WTC11 (cell line): ENCODE data around the gene CDK9. TPM values are rescaled to one million over a fixed set of nuclear protein-coding genes. Genes with fewer than 3 reads are reported as not detected.

Source experiments
- ATAC-seq: fragments of 200-7000 bp; cut with Tn5 transposase; 2 replicates; pipeline ENCODE4 v1.10.0; 2021; ENCODE audit warnings: mild to moderate bottlenecking, moderate library complexity
- CTCF ChIA-PET: fragments of 300-600 bp; sonication (Branson Sonifier 250); formaldehyde crosslinking; loops from one replicate; lab custom pipeline; 2021; ENCODE audit warnings: antibody characterized with exemption; lab: Charles Lee
- POLR2A ChIA-PET: fragments of 350-600 bp; sonication (Branson Sonifier 250); formaldehyde crosslinking; loops from one replicate; lab custom pipeline; 2021; ENCODE audit warnings: antibody characterized with exemption; lab: Charles Lee
- DNase-seq: peaks from one replicate; pipeline ENCODE4 v3.0.0; 2021; ENCODE audit warnings: low spot score
- H3K27ac Mint-ChIP-seq: 2 replicates; pipeline ENCODE4 v1.8.0; 2021; ENCODE audit warnings: mixed read lengths
- H3K27me3 Mint-ChIP-seq: 2 replicates; pipeline ENCODE4 v1.8.0; 2021; ENCODE audit warnings: low read depth, mild to moderate bottlenecking, moderate library complexity, mixed read lengths
- H3K36me3 Mint-ChIP-seq: 2 replicates; pipeline ENCODE4 v1.8.0; 2021; ENCODE audit warnings: mixed read lengths
- H3K4me1 Mint-ChIP-seq: 2 replicates; pipeline ENCODE4 v1.8.0; 2022; ENCODE audit warnings: mixed read lengths
- H3K4me3 Mint-ChIP-seq: 2 replicates; pipeline ENCODE4 v1.8.0; 2021; ENCODE audit warnings: mild to moderate bottlenecking, moderate library complexity, mixed read lengths
- H3K9me3 Mint-ChIP-seq: 2 replicates; pipeline ENCODE4 v1.8.0; 2021; ENCODE audit warnings: mixed read lengths
- ATF1 ChIP-seq: sonication (generic); formaldehyde crosslinking; IDR thresholded peaks from 2 replicates; pipeline ENCODE4 v1.8.1; 2023; ENCODE audit warnings: mild to moderate bottlenecking, moderate library complexity, missing genetic modification reagents
- CREB1 ChIP-seq: sonication (generic); formaldehyde crosslinking; IDR thresholded peaks from 2 replicates; pipeline ENCODE4 v1.8.0; 2023; ENCODE audit warnings: mild to moderate bottlenecking, missing genetic modification reagents
- ELF4 ChIP-seq: sonication (generic); formaldehyde crosslinking; IDR thresholded peaks from 2 replicates; pipeline ENCODE4 v1.8.1; 2022; ENCODE audit warnings: low read depth, mild to moderate bottlenecking, moderate library complexity, missing genetic modification reagents
- EMX1 ChIP-seq: fragments of 250-450 bp; sonication (Bioruptor Pico); IDR thresholded peaks from 2 replicates; pipeline ENCODE4 v1.8.0; 2021; ENCODE audit warnings: mild to moderate bottlenecking
- ESRRA ChIP-seq: sonication (generic); formaldehyde crosslinking; IDR thresholded peaks from 2 replicates; pipeline ENCODE4 v1.8.1; 2022; ENCODE audit warnings: mild to moderate bottlenecking, missing genetic modification reagents, borderline replicate concordance
- ETV6 ChIP-seq: sonication (generic); formaldehyde crosslinking; IDR thresholded peaks from 2 replicates; pipeline ENCODE4 v1.8.1; 2022; ENCODE audit warnings: mild to moderate bottlenecking, missing genetic modification reagents
- FOXJ3 ChIP-seq: sonication (generic); formaldehyde crosslinking; IDR thresholded peaks from 2 replicates; pipeline ENCODE4 v1.9.0; 2021; ENCODE audit warnings: missing genetic modification reagents, mild to moderate bottlenecking, borderline replicate concordance
- FOXP1 ChIP-seq: sonication (generic); formaldehyde crosslinking; IDR thresholded peaks from 2 replicates; pipeline ENCODE4 v1.8.0; 2022; ENCODE audit warnings: missing genetic modification reagents, mild to moderate bottlenecking, moderate library complexity, borderline replicate concordance
- HMGA2 ChIP-seq: fragments of 250-450 bp; sonication (Bioruptor Pico); IDR thresholded peaks from 2 replicates; pipeline ENCODE4 v1.4.0; 2021; ENCODE audit warnings: mild to moderate bottlenecking, moderate library complexity
- JAZF1 ChIP-seq: fragments of 250-450 bp; sonication (Bioruptor Pico); IDR thresholded peaks from 2 replicates; pipeline ENCODE4 v1.9.0; 2021; ENCODE audit warnings: moderate library complexity, mild to moderate bottlenecking, inconsistent platforms
- KAT7 ChIP-seq: sonication (generic); formaldehyde crosslinking; IDR thresholded peaks from 2 replicates; pipeline ENCODE4 v1.8.1; 2023; ENCODE audit warnings: missing genetic modification reagents, mild to moderate bottlenecking, borderline replicate concordance
- NFATC4 ChIP-seq: fragments of 250-450 bp; sonication (Bioruptor Pico); IDR thresholded peaks from 2 replicates; pipeline ENCODE4 v1.9.0; 2021; ENCODE audit warnings: mild to moderate bottlenecking
- NR1H2 ChIP-seq: sonication (generic); formaldehyde crosslinking; IDR thresholded peaks from 2 replicates; pipeline ENCODE4 v1.9.0; 2021; ENCODE audit warnings: mild to moderate bottlenecking, moderate library complexity, missing genetic modification reagents
- SOX15 ChIP-seq: fragments of 250-450 bp; sonication (Bioruptor Pico); IDR thresholded peaks from 2 replicates; pipeline ENCODE4 v1.9.0; 2021; ENCODE audit warnings: mild to moderate bottlenecking
- SP1 ChIP-seq: sonication (generic); formaldehyde crosslinking; conservative IDR thresholded peaks from 2 replicates; pipeline ENCODE4 v1.8.1; 2022; ENCODE audit warnings: missing genetic modification reagents
- TP53 ChIP-seq: sonication (generic); formaldehyde crosslinking; IDR thresholded peaks from 2 replicates; pipeline ENCODE4 v1.8.1; 2023; ENCODE audit warnings: mild to moderate bottlenecking, missing genetic modification reagents
- ZNF138 ChIP-seq: sonication (generic); formaldehyde crosslinking; conservative IDR thresholded peaks from 2 replicates; pipeline ENCODE4 v1.8.1; 2022; ENCODE audit warnings: mild to moderate bottlenecking, moderate library complexity, missing genetic modification reagents
- ZNF232 ChIP-seq: sonication (generic); formaldehyde crosslinking; IDR thresholded peaks from 2 replicates; pipeline ENCODE4 v1.8.0; 2022; ENCODE audit warnings: mild to moderate bottlenecking, missing genetic modification reagents
- ZNF317 ChIP-seq: sonication (generic); formaldehyde crosslinking; IDR thresholded peaks from 2 replicates; pipeline ENCODE4 v1.8.1; 2023; ENCODE audit warnings: low read depth, mild to moderate bottlenecking, moderate library complexity, missing genetic modification reagents, borderline replicate concordance
- ZNF423 ChIP-seq: fragments of 250-450 bp; sonication (Bioruptor Pico); IDR thresholded peaks from 2 replicates; pipeline ENCODE4 v2.1.2; 2022; ENCODE audit warnings: mild to moderate bottlenecking, moderate library complexity
- total RNA-seq: library from RNA; stranded (reverse); gene quantifications from 3 replicates; pipeline ENCODE4 v1.2.3, GENCODE V29; 2021
- TF ChIP-seq, protein P1 (sequence below): sonication (generic); formaldehyde crosslinking; IDR thresholded peaks from 2 replicates; pipeline ENCODE4 v1.8.1; 2022; ENCODE audit warnings: low read depth, missing genetic modification reagents, borderline replicate concordance
- TF ChIP-seq, protein P2 (sequence below): sonication (generic); formaldehyde crosslinking; IDR thresholded peaks from 2 replicates; pipeline ENCODE4 v1.8.1; 2023; ENCODE audit warnings: mild to moderate bottlenecking, missing genetic modification reagents
- TF ChIP-seq, protein P3 (sequence below): sonication (generic); formaldehyde crosslinking; IDR thresholded peaks from 2 replicates; pipeline ENCODE4 v1.8.0; 2022; ENCODE audit warnings: mild to moderate bottlenecking, missing genetic modification reagents
- TF ChIP-seq, protein P4 (sequence below): sonication (generic); formaldehyde crosslinking; conservative IDR thresholded peaks from 2 replicates; pipeline ENCODE4 v1.8.1; 2022; ENCODE audit warnings: mild to moderate bottlenecking, missing genetic modification reagents
- TF ChIP-seq, protein P5 (sequence below): fragments of 250-450 bp; sonication (Bioruptor Pico); IDR thresholded peaks from 2 replicates; pipeline ENCODE4 v1.8.0; 2021; ENCODE audit warnings: mild to moderate bottlenecking
- TF ChIP-seq, protein P6 (sequence below): sonication (generic); formaldehyde crosslinking; IDR thresholded peaks from 2 replicates; pipeline ENCODE4 v1.8.1; 2022; ENCODE audit warnings: mild to moderate bottlenecking, missing genetic modification reagents, moderate library complexity, borderline replicate concordance

The CDK9 gene
- total RNA-seq, 1 experiment from 2014 or later: 111 TPM

DNA sequence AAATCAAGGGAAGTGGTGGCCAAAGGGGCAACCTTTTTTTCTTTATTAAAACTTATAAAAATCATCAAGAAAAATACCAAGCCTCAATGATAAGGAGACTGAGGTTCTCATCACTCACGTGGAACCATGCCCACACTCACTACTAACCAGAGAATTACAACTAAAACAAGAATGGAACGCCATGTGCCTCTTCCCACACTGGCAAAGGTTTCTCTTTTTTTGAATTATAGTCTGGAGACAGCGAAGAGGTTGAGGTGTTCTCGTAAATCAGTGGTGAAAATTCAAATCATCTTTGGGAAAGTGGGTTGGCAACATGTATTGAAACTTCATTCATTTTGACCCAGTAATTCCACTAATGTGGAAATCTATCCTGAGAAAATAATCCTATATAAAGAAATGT lies 36.3 kb downstream of the CDK9 start (continued):
- TF ChIP-seq ZNF423 (CRISPR knock-in tag) (no peak), SOX15 (CRISPR knock-in tag) (no peak), CREB1 (CRISPR knock-in tag) (no peak)
- TF ChIP-seq, protein P1, sequence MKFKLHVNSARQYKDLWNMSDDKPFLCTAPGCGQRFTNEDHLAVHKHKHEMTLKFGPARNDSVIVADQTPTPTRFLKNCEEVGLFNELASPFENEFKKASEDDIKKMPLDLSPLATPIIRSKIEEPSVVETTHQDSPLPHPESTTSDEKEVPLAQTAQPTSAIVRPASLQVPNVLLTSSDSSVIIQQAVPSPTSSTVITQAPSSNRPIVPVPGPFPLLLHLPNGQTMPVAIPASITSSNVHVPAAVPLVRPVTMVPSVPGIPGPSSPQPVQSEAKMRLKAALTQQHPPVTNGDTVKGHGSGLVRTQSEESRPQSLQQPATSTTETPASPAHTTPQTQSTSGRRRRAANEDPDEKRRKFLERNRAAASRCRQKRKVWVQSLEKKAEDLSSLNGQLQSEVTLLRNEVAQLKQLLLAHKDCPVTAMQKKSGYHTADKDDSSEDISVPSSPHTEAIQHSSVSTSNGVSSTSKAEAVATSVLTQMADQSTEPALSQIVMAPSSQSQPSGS: no peak

DNA sequence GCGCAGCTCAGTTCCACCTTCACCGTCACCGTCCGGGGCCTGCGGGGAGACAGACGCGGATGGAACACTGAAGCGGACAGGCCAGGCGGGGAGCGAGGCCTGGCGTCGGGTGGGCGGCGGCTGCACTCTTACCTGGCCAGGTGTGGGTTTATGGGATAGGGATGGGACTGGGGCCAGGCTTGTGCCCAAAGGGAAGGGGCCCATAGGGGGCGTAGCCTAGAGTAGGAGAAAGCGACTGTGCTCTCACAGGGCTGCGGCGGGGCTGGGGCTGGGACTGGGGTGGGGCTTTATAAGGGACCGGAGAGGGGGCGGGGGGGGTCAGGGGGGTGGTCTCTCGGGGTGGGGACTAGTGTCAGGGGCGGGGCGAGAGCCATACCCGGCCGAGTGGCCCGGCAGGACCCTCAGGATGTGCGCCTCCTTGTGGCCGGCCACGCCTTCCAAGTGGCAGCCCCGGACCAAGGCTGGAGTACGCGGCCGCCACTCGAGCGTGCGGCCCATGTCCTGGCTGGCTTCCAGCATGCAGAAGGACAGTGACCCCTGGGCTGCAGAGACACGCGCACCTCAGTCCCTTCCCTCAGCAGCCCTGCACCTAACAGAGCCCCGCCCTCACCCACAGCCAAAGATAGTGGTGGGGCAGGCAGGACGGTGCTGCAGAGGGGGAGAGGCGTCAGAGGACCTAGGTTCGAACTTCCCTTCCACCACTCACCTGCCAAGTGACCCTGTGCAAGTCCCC lies 39.7 kb downstream of the CDK9 start:
- no peaks in the 10 kb centered on the region for H3K9me3 Mint-ChIP-seq
- ChIA-PET CTCF (interaction anchor here (0.5 to 6.6 kb wide), 33 partner anchors 10 to 299 kb away, joined by 3 to 115 read pairs (median 4); partner anchors contain the start of genes CDK9, ENG, FPGS and ST6GALNAC4), POLR2A (interaction anchor here (0.6 kb wide), 1 partner anchor 121 kb away, joined by 3 read pairs; no protein-coding TSS in a partner anchor)
- peaks cover 23% of the 10 kb centered on the region for H3K27me3 Mint-ChIP-seq
- DNase-seq: peak; percentile 97
- peak; percentile 88 for ATAC-seq
- peak overlapping the region; percentile 64 for H3K4me3 Mint-ChIP-seq
- peaks cover 4% of the 10 kb centered on the region; the same call in 1 of the 2 replicates for H3K36me3 Mint-ChIP-seq
- H3K4me1 Mint-ChIP-seq: peaks cover 33% of the 10 kb centered on the region
- H3K27ac Mint-ChIP-seq: peak overlapping the region; percentile 60; the same call in 1 of the 2 replicates
- no peak for TF ChIP-seq ETV6 (CRISPR knock-in tag)
- no peak for TF ChIP-seq FOXJ3 (CRISPR knock-in tag)
- TF ChIP-seq, protein P2, sequence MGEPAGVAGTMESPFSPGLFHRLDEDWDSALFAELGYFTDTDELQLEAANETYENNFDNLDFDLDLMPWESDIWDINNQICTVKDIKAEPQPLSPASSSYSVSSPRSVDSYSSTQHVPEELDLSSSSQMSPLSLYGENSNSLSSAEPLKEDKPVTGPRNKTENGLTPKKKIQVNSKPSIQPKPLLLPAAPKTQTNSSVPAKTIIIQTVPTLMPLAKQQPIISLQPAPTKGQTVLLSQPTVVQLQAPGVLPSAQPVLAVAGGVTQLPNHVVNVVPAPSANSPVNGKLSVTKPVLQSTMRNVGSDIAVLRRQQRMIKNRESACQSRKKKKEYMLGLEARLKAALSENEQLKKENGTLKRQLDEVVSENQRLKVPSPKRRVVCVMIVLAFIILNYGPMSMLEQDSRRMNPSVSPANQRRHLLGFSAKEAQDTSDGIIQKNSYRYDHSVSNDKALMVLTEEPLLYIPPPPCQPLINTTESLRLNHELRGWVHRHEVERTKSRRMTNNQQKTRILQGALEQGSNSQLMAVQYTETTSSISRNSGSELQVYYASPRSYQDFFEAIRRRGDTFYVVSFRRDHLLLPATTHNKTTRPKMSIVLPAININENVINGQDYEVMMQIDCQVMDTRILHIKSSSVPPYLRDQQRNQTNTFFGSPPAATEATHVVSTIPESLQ (CRISPR knock-in tag): no peak
- TF ChIP-seq ESRRA (CRISPR knock-in tag): no peak
- TF ChIP-seq HMGA2: no peak
- TF ChIP-seq, protein P1: no peak
- TF ChIP-seq ATF1: no peak
- no peak for TF ChIP-seq ELF4
- TF ChIP-seq, protein P3, sequence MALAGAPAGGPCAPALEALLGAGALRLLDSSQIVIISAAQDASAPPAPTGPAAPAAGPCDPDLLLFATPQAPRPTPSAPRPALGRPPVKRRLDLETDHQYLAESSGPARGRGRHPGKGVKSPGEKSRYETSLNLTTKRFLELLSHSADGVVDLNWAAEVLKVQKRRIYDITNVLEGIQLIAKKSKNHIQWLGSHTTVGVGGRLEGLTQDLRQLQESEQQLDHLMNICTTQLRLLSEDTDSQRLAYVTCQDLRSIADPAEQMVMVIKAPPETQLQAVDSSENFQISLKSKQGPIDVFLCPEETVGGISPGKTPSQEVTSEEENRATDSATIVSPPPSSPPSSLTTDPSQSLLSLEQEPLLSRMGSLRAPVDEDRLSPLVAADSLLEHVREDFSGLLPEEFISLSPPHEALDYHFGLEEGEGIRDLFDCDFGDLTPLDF (CRISPR knock-in tag): no peak
- TF ChIP-seq ZNF138: no peak
- TF ChIP-seq ZNF317 (CRISPR knock-in tag): no peak
- TF ChIP-seq, protein P4, sequence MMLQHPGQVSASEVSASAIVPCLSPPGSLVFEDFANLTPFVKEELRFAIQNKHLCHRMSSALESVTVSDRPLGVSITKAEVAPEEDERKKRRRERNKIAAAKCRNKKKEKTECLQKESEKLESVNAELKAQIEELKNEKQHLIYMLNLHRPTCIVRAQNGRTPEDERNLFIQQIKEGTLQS: no peak
- TF ChIP-seq KAT7 (CRISPR knock-in tag): no peak
- no peak for TF ChIP-seq CREB1 (CRISPR knock-in tag)
- no peak for TF ChIP-seq NFATC4 (CRISPR knock-in tag)
- TF ChIP-seq, protein P5, sequence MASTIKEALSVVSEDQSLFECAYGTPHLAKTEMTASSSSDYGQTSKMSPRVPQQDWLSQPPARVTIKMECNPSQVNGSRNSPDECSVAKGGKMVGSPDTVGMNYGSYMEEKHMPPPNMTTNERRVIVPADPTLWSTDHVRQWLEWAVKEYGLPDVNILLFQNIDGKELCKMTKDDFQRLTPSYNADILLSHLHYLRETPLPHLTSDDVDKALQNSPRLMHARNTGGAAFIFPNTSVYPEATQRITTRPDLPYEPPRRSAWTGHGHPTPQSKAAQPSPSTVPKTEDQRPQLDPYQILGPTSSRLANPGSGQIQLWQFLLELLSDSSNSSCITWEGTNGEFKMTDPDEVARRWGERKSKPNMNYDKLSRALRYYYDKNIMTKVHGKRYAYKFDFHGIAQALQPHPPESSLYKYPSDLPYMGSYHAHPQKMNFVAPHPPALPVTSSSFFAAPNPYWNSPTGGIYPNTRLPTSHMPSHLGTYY: no peak
- peak; percentile 56; the same call in 1 of the 2 replicates for TF ChIP-seq ZNF232
- no peak for TF ChIP-seq JAZF1 (CRISPR knock-in tag)
- no peak for TF ChIP-seq NR1H2 (CRISPR knock-in tag)
- TF ChIP-seq TP53 (CRISPR knock-in tag): no peak
- TF ChIP-seq FOXP1 (CRISPR knock-in tag): no peak
- TF ChIP-seq SOX15 (CRISPR knock-in tag): no peak
- TF ChIP-seq EMX1 (CRISPR knock-in tag): no peak
- TF ChIP-seq, protein P6, sequence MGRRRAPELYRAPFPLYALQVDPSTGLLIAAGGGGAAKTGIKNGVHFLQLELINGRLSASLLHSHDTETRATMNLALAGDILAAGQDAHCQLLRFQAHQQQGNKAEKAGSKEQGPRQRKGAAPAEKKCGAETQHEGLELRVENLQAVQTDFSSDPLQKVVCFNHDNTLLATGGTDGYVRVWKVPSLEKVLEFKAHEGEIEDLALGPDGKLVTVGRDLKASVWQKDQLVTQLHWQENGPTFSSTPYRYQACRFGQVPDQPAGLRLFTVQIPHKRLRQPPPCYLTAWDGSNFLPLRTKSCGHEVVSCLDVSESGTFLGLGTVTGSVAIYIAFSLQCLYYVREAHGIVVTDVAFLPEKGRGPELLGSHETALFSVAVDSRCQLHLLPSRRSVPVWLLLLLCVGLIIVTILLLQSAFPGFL (CRISPR knock-in tag): no peak
- 0 out of 2 replicates have a peak, but pooled peaks have one; percentile 51 for TF ChIP-seq SP1
